ENCODE data around the gene IKZF3. TPM values are rescaled to one million over a fixed set of nuclear protein-coding genes. Genes with fewer than 3 reads are reported as not detected.
"Not testable (repeated sequence)": the region's sequence is repeated elsewhere in the genome, so short reads cannot be mapped to it uniquely, and the experiment has no call there.

IKZF3 gene
- total RNA-seq, 1 donor from 2014 or later: 0.34 TPM

- H2AFZ ChIP-seq (ENCODE audit: low read depth, low read length); H3K4me1 Mint-ChIP-seq (ENCODE audit: low read depth, unreplicated experiment); H3K4me3 ChIP-seq (ENCODE audit: insufficient read depth, low read depth, low read length); H3K36me3 Mint-ChIP-seq (ENCODE audit: low read depth, unreplicated experiment); H3K9ac ChIP-seq (ENCODE audit: low read length); H3K36me3 ChIP-seq (ENCODE audit: insufficient read depth, low read length); H3K27me3 Mint-ChIP-seq (ENCODE audit: low read depth, unreplicated experiment); H3K9me3 ChIP-seq (ENCODE audit: insufficient read depth, low read depth, low read length); H3K9me3 Mint-ChIP-seq (ENCODE audit: unreplicated experiment); H4K20me1 ChIP-seq (ENCODE audit: insufficient read depth, low read length); H3K27ac ChIP-seq (ENCODE audit: low read depth, low read length); DNase-seq (ENCODE audit: low read depth); FAIRE-seq; H3K27ac Mint-ChIP-seq (ENCODE audit: unreplicated experiment); H3K4me3 Mint-ChIP-seq (ENCODE audit: unreplicated experiment); H3K79me2 ChIP-seq (ENCODE audit: insufficient read depth, low read length); H3K4me2 ChIP-seq (ENCODE audit: low read length); H3K4me1 ChIP-seq (ENCODE audit: insufficient read depth, low read length): not testable (repeated sequence)
- H3K27me3 ChIP-seq (ENCODE audit: insufficient read depth, low read length): peaks cover 25% of the 10 kb centered on the region
These were observed 8.0 kb downstream of the IKZF3 start for GRCh38 chr17:39855911-39856649.

DNA sequence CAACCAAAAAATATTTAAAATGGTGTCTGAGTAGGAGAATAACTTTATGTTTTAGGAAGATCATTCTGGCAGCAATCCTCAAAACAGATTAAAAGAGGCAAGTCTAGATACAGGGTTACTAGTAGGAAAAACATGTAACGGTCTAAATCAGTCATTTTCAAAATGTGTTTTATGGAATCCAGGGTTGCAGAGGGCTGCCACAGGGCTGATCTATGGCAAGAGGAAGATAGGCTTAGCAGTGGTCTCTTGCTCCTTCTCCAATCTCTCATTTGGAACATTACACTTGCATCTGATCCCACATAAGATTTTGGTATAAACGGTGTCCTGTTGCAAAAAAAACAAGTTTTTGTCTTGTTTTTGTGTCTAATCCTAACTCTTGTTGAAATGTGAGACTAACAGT is 9.2 kb downstream of the IKZF3 start:
- Histone ChIP-seq H3K4me2 (ENCODE audit: low read length) (no peak overlapping the region), H3K36me3 (ENCODE audit: insufficient read depth, low read length) (no peaks in the 10 kb centered on the region), H3K79me2 (ENCODE audit: insufficient read depth, low read length) (no peaks in the 10 kb centered on the region), H3K9me3 (ENCODE audit: insufficient read depth, low read depth, low read length) (no peaks in the 10 kb centered on the region), H3K4me3 (ENCODE audit: insufficient read depth, low read depth, low read length) (no peak overlapping the region), H4K20me1 (ENCODE audit: insufficient read depth, low read length) (no peaks in the 10 kb centered on the region), H3K27ac (ENCODE audit: low read depth, low read length) (no peak overlapping the region), H2AFZ (ENCODE audit: low read depth, low read length) (no peak overlapping the region), H3K4me1 (ENCODE audit: insufficient read depth, low read length) (no peaks in the 10 kb centered on the region), H3K27me3 (ENCODE audit: insufficient read depth, low read length) (peaks cover 22% of the 10 kb centered on the region), H3K9ac (ENCODE audit: low read length) (no peak overlapping the region)
- Mint-ChIP-seq H3K9me3 (ENCODE audit: unreplicated experiment) (no peaks in the 10 kb centered on the region), H3K4me3 (ENCODE audit: unreplicated experiment) (no peak overlapping the region), H3K27me3 (ENCODE audit: low read depth, unreplicated experiment) (no peaks in the 10 kb centered on the region), H3K36me3 (ENCODE audit: low read depth, unreplicated experiment) (no peaks in the 10 kb centered on the region), H3K27ac (ENCODE audit: unreplicated experiment) (no peak overlapping the region), H3K4me1 (ENCODE audit: low read depth, unreplicated experiment) (no peaks in the 10 kb centered on the region)
- no peak for DNase-seq (ENCODE audit: low read depth)
- TF ChIP-seq EZH2 (IDR thresholded peaks at IDR 0.05; ENCODE audit: insufficient read depth, low read length): no peak
- TF ChIP-seq, protein P1, sequence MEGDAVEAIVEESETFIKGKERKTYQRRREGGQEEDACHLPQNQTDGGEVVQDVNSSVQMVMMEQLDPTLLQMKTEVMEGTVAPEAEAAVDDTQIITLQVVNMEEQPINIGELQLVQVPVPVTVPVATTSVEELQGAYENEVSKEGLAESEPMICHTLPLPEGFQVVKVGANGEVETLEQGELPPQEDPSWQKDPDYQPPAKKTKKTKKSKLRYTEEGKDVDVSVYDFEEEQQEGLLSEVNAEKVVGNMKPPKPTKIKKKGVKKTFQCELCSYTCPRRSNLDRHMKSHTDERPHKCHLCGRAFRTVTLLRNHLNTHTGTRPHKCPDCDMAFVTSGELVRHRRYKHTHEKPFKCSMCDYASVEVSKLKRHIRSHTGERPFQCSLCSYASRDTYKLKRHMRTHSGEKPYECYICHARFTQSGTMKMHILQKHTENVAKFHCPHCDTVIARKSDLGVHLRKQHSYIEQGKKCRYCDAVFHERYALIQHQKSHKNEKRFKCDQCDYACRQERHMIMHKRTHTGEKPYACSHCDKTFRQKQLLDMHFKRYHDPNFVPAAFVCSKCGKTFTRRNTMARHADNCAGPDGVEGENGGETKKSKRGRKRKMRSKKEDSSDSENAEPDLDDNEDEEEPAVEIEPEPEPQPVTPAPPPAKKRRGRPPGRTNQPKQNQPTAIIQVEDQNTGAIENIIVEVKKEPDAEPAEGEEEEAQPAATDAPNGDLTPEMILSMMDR (IDR thresholded peaks at IDR 0.05; ENCODE audit: insufficient read depth, low read depth, low read length): no peak
- FAIRE-seq: no peak

GRCh38 chr17:39852239-39852638 is 11.9 kb downstream of the IKZF3 start:
- no peaks in the 10 kb centered on the region for H3K9me3 ChIP-seq (ENCODE audit: insufficient read depth, low read depth, low read length)
- no peak overlapping the region for H3K27ac ChIP-seq (ENCODE audit: low read depth, low read length)
- TF ChIP-seq, protein P1 (IDR thresholded peaks at IDR 0.05; ENCODE audit: insufficient read depth, low read depth, low read length): no peak
- no peak for TF ChIP-seq EZH2 (IDR thresholded peaks at IDR 0.05; ENCODE audit: insufficient read depth, low read length)
- Mint-ChIP-seq H3K4me1 (ENCODE audit: low read depth, unreplicated experiment) (no peaks in the 10 kb centered on the region), H3K27ac (ENCODE audit: unreplicated experiment) (no peak overlapping the region), H3K9me3 (ENCODE audit: unreplicated experiment) (no peaks in the 10 kb centered on the region), H3K36me3 (ENCODE audit: low read depth, unreplicated experiment) (no peaks in the 10 kb centered on the region), H3K27me3 (ENCODE audit: low read depth, unreplicated experiment) (no peaks in the 10 kb centered on the region), H3K4me3 (ENCODE audit: unreplicated experiment) (no peak overlapping the region)
- no peaks in the 10 kb centered on the region for H3K4me1 ChIP-seq (ENCODE audit: insufficient read depth, low read length)
- H3K4me3 ChIP-seq (ENCODE audit: insufficient read depth, low read depth, low read length): no peak overlapping the region
- no peaks in the 10 kb centered on the region for H4K20me1 ChIP-seq (ENCODE audit: insufficient read depth, low read length)
- H3K27me3 ChIP-seq (ENCODE audit: insufficient read depth, low read length): peaks cover 26% of the 10 kb centered on the region
- no peaks in the 10 kb centered on the region for H3K79me2 ChIP-seq (ENCODE audit: insufficient read depth, low read length)
- H3K9ac ChIP-seq (ENCODE audit: low read length): no peak overlapping the region
- no peak overlapping the region for H2AFZ ChIP-seq (ENCODE audit: low read depth, low read length)
- H3K4me2 ChIP-seq (ENCODE audit: low read length): no peak overlapping the region
- DNase-seq (ENCODE audit: low read depth): no peak
- H3K36me3 ChIP-seq (ENCODE audit: insufficient read depth, low read length): no peaks in the 10 kb centered on the region
- FAIRE-seq: no peak

- peaks cover 23% of the 10 kb centered on the region for H3K27me3 ChIP-seq (ENCODE audit: insufficient read depth, low read length)
- not testable (repeated sequence) for H3K27ac Mint-ChIP-seq (ENCODE audit: unreplicated experiment); H4K20me1 ChIP-seq (ENCODE audit: insufficient read depth, low read length); H3K4me3 ChIP-seq (ENCODE audit: insufficient read depth, low read depth, low read length); H3K9me3 ChIP-seq (ENCODE audit: insufficient read depth, low read depth, low read length); H3K27me3 Mint-ChIP-seq (ENCODE audit: low read depth, unreplicated experiment); H3K27ac ChIP-seq (ENCODE audit: low read depth, low read length); H3K79me2 ChIP-seq (ENCODE audit: insufficient read depth, low read length); FAIRE-seq; H3K4me1 ChIP-seq (ENCODE audit: insufficient read depth, low read length); H3K9me3 Mint-ChIP-seq (ENCODE audit: unreplicated experiment); H3K36me3 Mint-ChIP-seq (ENCODE audit: low read depth, unreplicated experiment); DNase-seq (ENCODE audit: low read depth); H3K4me1 Mint-ChIP-seq (ENCODE audit: low read depth, unreplicated experiment); H3K36me3 ChIP-seq (ENCODE audit: insufficient read depth, low read length); H3K4me3 Mint-ChIP-seq (ENCODE audit: unreplicated experiment); H3K9ac ChIP-seq (ENCODE audit: low read length); H2AFZ ChIP-seq (ENCODE audit: low read depth, low read length); H3K4me2 ChIP-seq (ENCODE audit: low read length)
These were observed 13.9 kb downstream of the IKZF3 start for GRCh38 chr17:39850186-39850585.
